Endothelial cell (in vitro differentiated cells): Measurements from ENCODE around the gene UBAP2L. TPM values are rescaled to one million over a fixed set of nuclear protein-coding genes. Genes with fewer than 3 reads are reported as not detected.
"Not testable (repeated sequence)": the region's sequence is repeated elsewhere in the genome, so short reads cannot be mapped to it uniquely, and the experiment has no call there.

Experiments
- DNase-seq: peaks from one replicate; pipeline ENCODE4 v3.0.0; 2021; ENCODE audit warnings: low spot score
- H3K27ac Mint-ChIP-seq: one replicate; pipeline ENCODE4 v1.8.0; 2021; ENCODE audit warnings: mixed read lengths, inconsistent platforms; ENCODE audit not compliant: unreplicated experiment
- H3K27me3 Mint-ChIP-seq: one replicate; pipeline ENCODE4 v1.8.0; 2021; ENCODE audit warnings: mild to moderate bottlenecking, moderate library complexity, mixed read lengths, inconsistent platforms; ENCODE audit not compliant: unreplicated experiment
- H3K36me3 Mint-ChIP-seq: one replicate; pipeline ENCODE4 v1.8.0; 2021; ENCODE audit warnings: mild to moderate bottlenecking, low read depth, mixed read lengths, inconsistent platforms; ENCODE audit not compliant: unreplicated experiment
- H3K4me1 Mint-ChIP-seq: one replicate; pipeline ENCODE4 v1.8.0; 2021; ENCODE audit warnings: mild to moderate bottlenecking, mixed read lengths, inconsistent platforms; ENCODE audit not compliant: unreplicated experiment
- H3K4me3 Mint-ChIP-seq: one replicate; pipeline ENCODE4 v1.8.0; 2021; ENCODE audit warnings: mild to moderate bottlenecking, mixed read lengths, inconsistent platforms; ENCODE audit not compliant: unreplicated experiment
- H3K9me3 Mint-ChIP-seq: one replicate; pipeline ENCODE4 v1.8.0; 2021; ENCODE audit warnings: mixed read lengths, inconsistent platforms; ENCODE audit not compliant: unreplicated experiment
- CTCF ChIP-seq: fragments of 200-600 bp; sonication (generic); IDR thresholded peaks from one replicate; pipeline ENCODE4 v1.5.0; 2021; ENCODE audit warnings: antibody characterized with exemption; ENCODE audit not compliant: unreplicated experiment
- total RNA-seq: library from RNA; stranded (reverse); fragmentation: NEBNext Ultra II Directional; extraction: Animal tissue kit (Norgen Biotek cat#: 25700); gene quantifications from one replicate; pipeline ENCODE4 v1.2.1, GENCODE V29; 2021; ENCODE audit not compliant: unreplicated experiment

Gene UBAP2L
- total RNA-seq, 1 donor from 2014 or later: 243 TPM

- Mint-ChIP-seq H3K27me3 (peaks cover 10% of the 10 kb centered on the region), H3K4me1 (no peaks in the 10 kb centered on the region), H3K36me3 (no peaks in the 10 kb centered on the region), H3K27ac (no peak overlapping the region), H3K4me3 (no peak overlapping the region), H3K9me3 (no peaks in the 10 kb centered on the region)
- TF ChIP-seq CTCF: no peak
- no peak for DNase-seq
Measured at GRCh38 chr1:154306151-154306550, 85.4 kb downstream of the UBAP2L start.

DNA sequence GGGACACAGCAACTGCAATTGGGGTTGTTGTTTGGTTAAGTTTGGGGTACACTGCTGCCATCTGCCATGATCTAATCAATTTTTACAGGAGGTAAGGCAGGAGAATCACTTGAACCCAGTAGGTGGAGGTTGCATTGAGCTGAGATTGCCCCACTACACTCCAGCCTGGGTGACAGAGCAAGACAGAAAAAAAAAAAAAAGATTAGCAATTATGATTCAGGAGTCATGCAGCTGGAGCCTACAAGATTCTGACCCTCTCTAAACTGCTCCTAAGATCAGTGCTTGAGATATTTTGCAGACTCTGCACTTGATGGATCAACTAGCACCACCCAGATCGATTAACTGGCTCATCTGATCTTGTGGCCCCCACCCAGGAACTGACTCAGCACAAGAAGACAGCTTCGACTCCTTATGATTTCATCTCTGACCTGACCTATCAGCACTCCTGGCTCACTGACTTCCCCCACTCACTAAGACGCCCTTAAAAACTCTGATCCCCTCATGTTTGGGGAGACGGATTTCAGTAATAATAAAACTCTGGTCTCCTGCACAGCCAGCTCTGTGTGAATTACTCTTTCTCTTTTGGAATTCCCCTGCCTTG, 87.0 kb downstream of the UBAP2L start:
- not testable (repeated sequence) for H3K27ac Mint-ChIP-seq, H3K36me3 Mint-ChIP-seq, H3K4me3 Mint-ChIP-seq, DNase-seq, H3K9me3 Mint-ChIP-seq, H3K4me1 Mint-ChIP-seq
- peaks cover 12% of the 10 kb centered on the region for H3K27me3 Mint-ChIP-seq

- H3K4me3 Mint-ChIP-seq, H3K27ac Mint-ChIP-seq, H3K4me1 Mint-ChIP-seq, DNase-seq, H3K9me3 Mint-ChIP-seq, H3K36me3 Mint-ChIP-seq: not testable (repeated sequence)
- peaks cover 13% of the 10 kb centered on the region for H3K27me3 Mint-ChIP-seq
Measured at GRCh38 chr1:154309136-154309535, 88.4 kb downstream of the UBAP2L start.

- not testable (repeated sequence) for H3K4me1 Mint-ChIP-seq, H3K4me3 Mint-ChIP-seq, H3K27ac Mint-ChIP-seq, DNase-seq, H3K36me3 Mint-ChIP-seq, H3K9me3 Mint-ChIP-seq, H3K27me3 Mint-ChIP-seq
Measured at GRCh38 chr1:154312229-154313065, 91.7 kb downstream of the UBAP2L start.

- Mint-ChIP-seq H3K36me3 (peaks cover 4% of the 10 kb centered on the region), H3K27ac (no peak overlapping the region), H3K4me3 (no peak overlapping the region), H3K4me1 (no peaks in the 10 kb centered on the region), H3K27me3 (peaks cover 10% of the 10 kb centered on the region), H3K9me3 (no peaks in the 10 kb centered on the region)
- no peak for DNase-seq
- TF ChIP-seq CTCF: no peak
Measured at GRCh38 chr1:154313066-154313356, 92.3 kb downstream of the UBAP2L start.

GRCh38 chr1:154314226-154314625, 93.5 kb downstream of the UBAP2L start:
- not testable (repeated sequence) for DNase-seq, H3K27ac Mint-ChIP-seq, H3K4me3 Mint-ChIP-seq, H3K36me3 Mint-ChIP-seq, H3K4me1 Mint-ChIP-seq, H3K9me3 Mint-ChIP-seq
- peaks cover 13% of the 10 kb centered on the region for H3K27me3 Mint-ChIP-seq

DNA sequence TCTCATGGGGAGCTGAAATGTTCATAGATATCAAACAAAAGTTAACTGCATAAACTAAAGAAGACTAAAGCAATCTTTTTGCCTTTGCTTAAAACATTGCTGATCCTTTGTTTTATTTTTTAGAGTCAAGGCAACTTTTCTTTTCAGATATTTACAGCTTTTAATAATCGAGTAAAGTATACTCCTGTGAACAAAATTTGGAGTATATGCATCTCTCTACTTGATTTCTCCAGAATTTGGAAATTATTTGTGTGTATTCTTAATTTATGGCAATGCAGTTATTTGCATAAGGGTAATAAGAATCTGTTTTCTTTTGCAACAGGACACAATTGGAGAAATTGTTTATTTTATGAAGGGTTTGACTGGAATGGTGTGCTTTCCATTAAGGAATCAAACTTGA, 95.9 kb downstream of the UBAP2L start:
- Mint-ChIP-seq H3K27me3 (peaks cover 13% of the 10 kb centered on the region), H3K9me3 (no peaks in the 10 kb centered on the region), H3K4me1 (peaks cover 9% of the 10 kb centered on the region), H3K36me3 (peaks cover 9% of the 10 kb centered on the region), H3K4me3 (no peak overlapping the region), H3K27ac (no peak overlapping the region)
- TF ChIP-seq CTCF: no peak
- DNase-seq: no peak
